BJ (cell line): Measurements from ENCODE around the gene CD19. TPM values are rescaled to one million over a fixed set of nuclear protein-coding genes. Genes with fewer than 3 reads are reported as not detected.

Source experiments
- CTCF ChIA-PET: fragments of 350-600 bp; formaldehyde crosslinking; extraction: SDS; loops from one replicate; lab custom pipeline; 2021; ENCODE audit warnings: antibody characterized with exemption, inconsistent platforms; lab: Yijun Ruan, JAX
- POLR2A ChIA-PET: fragments of 300-600 bp; sonication (Branson Sonifier 250); formaldehyde crosslinking; extraction: SDS; loops from one replicate; lab custom pipeline; 2021; ENCODE audit warnings: antibody characterized with exemption; lab: Charles Lee
- DNase-seq: peaks from one replicate; pipeline ENCODE4 v3.0.0-alpha.2; 2011; ENCODE audit warnings: low read depth
- H3K27me3 ChIP-seq: 2 replicates; pipeline ENCODE4 v1.6.0; 2011; ENCODE audit warnings: low read length; ENCODE audit not compliant: control insufficient read depth, insufficient read depth
- H3K36me3 ChIP-seq: 2 replicates; pipeline ENCODE4 v1.5.1; 2011; ENCODE audit warnings: low read length; ENCODE audit not compliant: control insufficient read depth, insufficient read depth
- H3K4me3 ChIP-seq: 2 replicates; pipeline ENCODE4 v1.5.1; 2011; ENCODE audit warnings: low read depth, mild to moderate bottlenecking, control low read depth, low read length
- polyA plus RNA-seq: library from polyadenylated mRNA; depleted of rRNA; stranded (reverse); fragments of >200 nt; gene quantifications from 2 replicates; pipeline ENCODE4 v1.2.3, GENCODE V29; 2011
- TF ChIP-seq, protein P1 (sequence below): IDR thresholded peaks from 2 replicates; pipeline ENCODE4 v1.5.1; 2011; ENCODE audit warnings: low read depth, mild to moderate bottlenecking, control low read depth, inconsistent platforms, low read length, moderate library complexity; ENCODE audit not compliant: insufficient read depth

Gene CD19
- polyA plus RNA-seq, 1 experiment: not detected

DNA sequence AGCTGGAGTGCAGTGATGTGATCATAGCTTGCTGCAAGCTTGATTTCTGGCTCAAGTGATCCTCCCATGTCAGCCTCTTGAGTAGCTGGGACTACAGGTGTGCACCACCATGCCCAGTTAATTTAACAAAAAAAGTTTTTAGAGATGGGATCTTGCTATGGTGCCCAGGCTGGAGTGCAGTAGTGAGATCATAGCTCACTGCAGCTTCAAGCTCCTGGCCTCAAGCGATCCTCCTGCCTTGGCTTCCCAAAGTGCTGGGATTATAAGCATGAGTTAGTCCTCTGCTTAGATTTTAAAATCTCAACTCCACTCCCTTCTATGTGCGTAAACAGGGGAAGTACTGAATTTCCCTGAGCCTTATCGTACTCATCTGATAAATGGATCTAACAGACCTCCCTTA, 13.1 kb upstream of the CD19 start:
- no peak for DNase-seq
- TF ChIP-seq, protein P1, sequence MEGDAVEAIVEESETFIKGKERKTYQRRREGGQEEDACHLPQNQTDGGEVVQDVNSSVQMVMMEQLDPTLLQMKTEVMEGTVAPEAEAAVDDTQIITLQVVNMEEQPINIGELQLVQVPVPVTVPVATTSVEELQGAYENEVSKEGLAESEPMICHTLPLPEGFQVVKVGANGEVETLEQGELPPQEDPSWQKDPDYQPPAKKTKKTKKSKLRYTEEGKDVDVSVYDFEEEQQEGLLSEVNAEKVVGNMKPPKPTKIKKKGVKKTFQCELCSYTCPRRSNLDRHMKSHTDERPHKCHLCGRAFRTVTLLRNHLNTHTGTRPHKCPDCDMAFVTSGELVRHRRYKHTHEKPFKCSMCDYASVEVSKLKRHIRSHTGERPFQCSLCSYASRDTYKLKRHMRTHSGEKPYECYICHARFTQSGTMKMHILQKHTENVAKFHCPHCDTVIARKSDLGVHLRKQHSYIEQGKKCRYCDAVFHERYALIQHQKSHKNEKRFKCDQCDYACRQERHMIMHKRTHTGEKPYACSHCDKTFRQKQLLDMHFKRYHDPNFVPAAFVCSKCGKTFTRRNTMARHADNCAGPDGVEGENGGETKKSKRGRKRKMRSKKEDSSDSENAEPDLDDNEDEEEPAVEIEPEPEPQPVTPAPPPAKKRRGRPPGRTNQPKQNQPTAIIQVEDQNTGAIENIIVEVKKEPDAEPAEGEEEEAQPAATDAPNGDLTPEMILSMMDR: no peak
- no peaks in the 10 kb centered on the region for H3K27me3 ChIP-seq
- H3K36me3 ChIP-seq: peaks cover 12% of the 10 kb centered on the region
- POLR2A ChIA-PET: no interaction called here
- H3K4me3 ChIP-seq: no peak overlapping the region
- CTCF ChIA-PET: interaction anchor here (0.5 to 0.9 kb wide), 2 partner anchors 23 to 55 kb away, joined by 3 to 4 read pairs; no protein-coding TSS in a partner anchor

DNA sequence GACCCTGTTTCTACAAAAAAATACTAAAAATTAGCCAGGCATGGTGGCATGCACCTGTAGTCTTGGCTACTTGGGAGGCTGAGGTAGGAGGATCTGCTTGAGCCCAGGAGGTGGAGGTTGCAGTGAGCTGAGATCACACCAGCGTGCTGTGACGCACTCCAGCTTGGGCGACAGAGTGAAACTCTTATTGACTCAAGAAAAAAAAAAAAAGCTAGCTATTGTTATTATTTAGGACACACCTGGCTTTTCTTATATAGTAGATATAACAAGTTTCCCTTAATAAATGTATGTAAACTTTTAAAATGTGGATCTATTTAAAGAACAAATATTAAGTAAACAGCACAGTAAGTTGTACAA, 8.6 kb upstream of the CD19 start:
- TF ChIP-seq, protein P1: no peak
- H3K27me3 ChIP-seq: no peaks in the 10 kb centered on the region
- peaks cover 5% of the 10 kb centered on the region for H3K36me3 ChIP-seq
- ChIA-PET CTCF (interaction anchor here (0.6 to 1.5 kb wide), 3 partner anchors 9 to 56 kb away, joined by 3 to 5 read pairs (median 3); no protein-coding TSS in a partner anchor), POLR2A (interaction anchor here (0.6 kb wide), 1 partner anchor 27 kb away, joined by 3 read pairs; no protein-coding TSS in a partner anchor)
- no peak overlapping the region for H3K4me3 ChIP-seq
- no peak for DNase-seq

DNA sequence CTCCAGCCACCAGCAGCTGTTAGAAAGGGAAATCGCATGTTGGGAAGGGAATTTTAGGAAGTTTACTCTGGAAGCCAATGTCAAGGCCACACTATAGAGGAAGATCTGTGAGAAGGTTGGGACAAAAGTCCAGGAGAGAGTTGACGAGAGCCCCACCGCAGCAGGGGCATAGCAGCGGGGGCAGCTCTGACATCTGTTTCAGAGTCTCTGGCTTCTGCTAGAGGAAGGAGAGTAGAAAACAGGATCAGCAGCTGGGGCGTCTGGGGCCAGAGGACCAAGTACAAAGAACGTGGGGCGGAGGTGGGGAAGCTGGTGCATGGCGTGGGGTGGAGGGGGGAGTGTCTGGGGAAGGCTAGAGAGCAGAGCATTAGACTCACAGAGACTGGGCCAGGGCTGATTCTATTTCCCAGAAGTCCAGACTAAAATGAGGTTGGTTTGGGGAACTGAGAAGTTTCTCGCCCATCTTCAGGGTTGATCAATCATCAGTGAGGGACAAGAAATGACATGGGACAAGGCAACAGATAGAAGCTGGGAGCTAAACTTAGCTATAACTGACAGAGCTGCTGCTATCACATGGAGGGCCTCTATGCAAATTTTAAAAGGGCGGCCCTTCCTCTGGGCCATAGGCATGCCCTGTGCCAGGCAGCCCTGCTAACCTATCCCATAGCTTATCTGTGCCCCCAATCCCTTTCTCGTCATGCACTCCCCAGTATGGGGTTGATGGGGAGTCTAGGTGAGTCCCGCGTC, 7.9 kb upstream of the CD19 start:
- Histone ChIP-seq H3K27me3 (no peaks in the 10 kb centered on the region), H3K36me3 (peaks cover 5% of the 10 kb centered on the region), H3K4me3 (peak overlapping the region; percentile 92)
- CTCF ChIA-PET: interaction anchor here (0.6 to 1.5 kb wide), 3 partner anchors 9 to 34 kb away, joined by 3 to 5 read pairs (median 3); no protein-coding TSS in a partner anchor
- DNase-seq: no peak
- POLR2A ChIA-PET: no interaction called here
- TF ChIP-seq, protein P1: no peak

DNA sequence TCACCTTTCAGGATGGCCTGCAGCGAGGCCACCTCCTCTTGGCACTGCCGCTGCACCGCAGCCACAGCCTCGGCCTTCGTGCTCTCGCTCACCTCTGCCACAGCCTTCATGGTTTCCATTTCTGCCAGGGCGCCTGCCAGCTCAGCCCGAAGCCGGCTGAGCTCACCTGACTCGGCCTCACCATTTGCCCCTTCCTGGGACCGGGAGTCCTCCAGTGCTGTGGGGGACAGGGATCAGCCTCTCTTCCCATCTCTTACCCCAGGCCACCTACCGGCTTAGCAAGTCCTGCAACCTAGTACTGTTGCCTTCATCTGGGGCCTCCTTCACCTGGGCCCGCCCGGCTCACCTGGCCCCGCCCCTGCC, 7.4 kb upstream of the CD19 start:
- DNase-seq: no peak
- TF ChIP-seq, protein P1: no peak
- Histone ChIP-seq H3K27me3 (no peaks in the 10 kb centered on the region), H3K36me3 (peaks cover 3% of the 10 kb centered on the region), H3K4me3 (peak overlapping the region; percentile 92)
- CTCF ChIA-PET: interaction anchor here (0.6 to 1.5 kb wide), 3 partner anchors 10 to 35 kb away, joined by 3 to 5 read pairs (median 3); no protein-coding TSS in a partner anchor
- POLR2A ChIA-PET: no interaction called here

DNA sequence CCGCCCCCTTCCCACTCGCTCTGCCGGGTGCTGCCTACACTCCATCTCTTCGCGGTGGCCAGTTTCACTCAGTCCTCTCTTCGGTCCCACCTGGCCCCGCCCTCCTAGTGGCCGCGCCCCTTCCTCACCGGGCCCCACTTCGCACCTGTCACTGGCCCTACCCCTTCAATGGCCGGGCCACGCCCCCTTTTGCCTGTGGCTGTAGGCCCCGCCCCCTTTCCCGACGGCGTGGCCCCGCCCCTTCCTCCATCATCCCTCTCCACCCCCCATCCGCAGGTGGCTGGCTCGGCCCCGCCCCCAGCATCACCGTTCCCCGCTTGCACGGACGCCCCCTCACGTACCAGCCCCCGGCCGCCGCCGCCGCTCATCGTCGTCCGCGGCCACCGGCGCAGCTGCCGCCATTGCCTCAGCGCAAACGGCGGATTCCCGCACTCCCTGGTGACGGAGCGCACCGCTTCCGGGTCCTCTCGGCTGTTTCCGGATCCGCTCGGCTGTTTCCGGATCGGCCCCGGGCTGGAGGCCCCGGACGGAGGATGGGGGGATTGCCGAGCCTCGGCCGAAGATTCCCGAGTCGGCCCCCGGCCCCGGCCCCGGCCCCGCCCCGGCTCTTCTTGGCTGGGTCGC, 6.9 kb upstream of the CD19 start, which contains the start of gene RABEP2:
Gene RABEP2, minus strand, starts transcription at position 477 of the 624 bp plus-strand sequence. Its CDS starts 75 bp downstream, at position 402.
- POLR2A ChIA-PET: no interaction called here

More for the DNA sequence above, 6.9 kb upstream of the CD19 start, which contains the start of gene RABEP2:
- peak; percentile 29 for DNase-seq
- peak within 1 kb of the TSS; percentile 92 for H3K4me3 ChIP-seq
- H3K27me3 ChIP-seq: no peaks in the 10 kb centered on the region
- TF ChIP-seq, protein P1: no peak
- H3K36me3 ChIP-seq: peaks cover 1% of the 10 kb centered on the region; the same call in 1 of the 2 replicates
- CTCF ChIA-PET: interaction anchor here (1.3 to 2.9 kb wide), 2 partner anchors 10 to 20 kb away, joined by 3 to 17 read pairs; no protein-coding TSS in a partner anchor
